NCI-H2107 (cell line): ENCODE data around the gene B4GALNT4.
"Not testable (repeated sequence)": the region's sequence is repeated elsewhere in the genome, so short reads cannot be mapped to it uniquely, and the experiment has no call there.

Experiments
- DNase-seq: peaks from one replicate; lab custom pipeline; 2025; lab: John Stamatoyannopoulos, UW

B4GALNT4 gene

DNA sequence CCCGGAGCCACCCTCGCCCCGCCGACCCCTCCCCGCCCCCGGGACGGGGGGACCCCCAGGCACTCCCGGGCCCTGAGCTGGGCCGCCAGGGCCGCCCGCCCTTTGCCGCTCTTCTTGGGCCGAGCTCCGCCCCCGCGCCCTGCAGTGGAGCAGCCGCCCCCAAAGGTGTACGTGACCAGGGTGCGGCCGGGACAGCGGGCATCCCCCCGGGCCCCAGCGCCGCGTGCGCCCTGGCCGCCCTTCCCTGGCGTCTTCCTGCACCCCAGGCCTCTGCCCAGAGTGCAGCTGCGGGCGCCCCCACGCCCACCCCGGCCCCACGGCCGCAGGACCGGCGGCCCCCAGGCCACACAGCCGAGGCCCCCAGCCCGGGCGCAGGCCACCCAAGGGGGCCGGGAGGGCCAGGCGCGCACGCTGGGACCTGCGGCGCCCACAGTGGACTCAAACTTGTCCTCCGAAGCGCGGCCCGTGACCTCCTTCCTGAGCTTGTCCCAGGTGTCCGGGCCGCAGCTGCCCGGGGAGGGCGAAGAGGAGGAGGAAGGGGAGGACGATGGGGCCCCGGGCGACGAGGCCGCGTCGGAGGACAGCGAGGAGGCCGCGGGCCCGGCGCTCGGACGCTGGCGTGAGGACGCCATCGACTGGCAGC, 7.4 kb downstream of the B4GALNT4 start:
- DNase-seq, result no peak

- DNase-seq, result no peak
These were observed 8.0 kb downstream of the B4GALNT4 start for GRCh38 chr11:377174-377865.

DNA sequence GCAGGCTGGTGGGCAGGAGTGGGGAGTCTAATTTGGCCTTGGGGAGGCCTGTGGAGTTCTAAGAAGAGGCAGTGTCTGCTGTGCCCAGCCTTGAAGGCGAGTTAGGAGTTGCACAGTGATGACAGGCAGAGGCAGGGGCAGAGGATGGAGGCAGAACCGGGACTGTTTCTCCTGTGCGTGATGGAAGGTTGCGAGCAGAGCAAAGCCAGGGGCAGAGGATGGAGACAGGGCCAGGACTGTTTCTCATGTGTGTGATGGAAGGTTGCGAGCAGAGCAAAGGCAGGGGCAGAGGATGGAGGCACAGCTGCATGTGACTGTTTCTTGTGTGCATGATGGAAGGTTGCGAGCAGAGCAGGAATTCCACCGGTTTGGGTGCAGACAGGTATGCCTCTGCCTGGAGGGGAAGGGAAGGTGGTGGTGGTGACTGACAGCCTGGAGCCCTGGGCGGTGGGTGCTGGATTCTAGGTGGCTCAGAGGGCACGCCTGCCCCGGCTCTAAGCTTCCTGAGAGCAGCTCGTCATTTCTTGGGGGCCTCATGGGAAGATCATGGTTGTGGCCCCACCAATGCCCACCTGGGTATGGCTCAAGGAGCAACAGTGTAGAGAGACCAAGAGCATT, 8.7 kb downstream of the B4GALNT4 start:
- no peak for DNase-seq

GRCh38 chr11:379205-380094, 10.2 kb downstream of the B4GALNT4 start:
- no peak for DNase-seq

- DNase-seq, result no peak
These were observed 10.8 kb downstream of the B4GALNT4 start for GRCh38 chr11:380095-380480.

DNA sequence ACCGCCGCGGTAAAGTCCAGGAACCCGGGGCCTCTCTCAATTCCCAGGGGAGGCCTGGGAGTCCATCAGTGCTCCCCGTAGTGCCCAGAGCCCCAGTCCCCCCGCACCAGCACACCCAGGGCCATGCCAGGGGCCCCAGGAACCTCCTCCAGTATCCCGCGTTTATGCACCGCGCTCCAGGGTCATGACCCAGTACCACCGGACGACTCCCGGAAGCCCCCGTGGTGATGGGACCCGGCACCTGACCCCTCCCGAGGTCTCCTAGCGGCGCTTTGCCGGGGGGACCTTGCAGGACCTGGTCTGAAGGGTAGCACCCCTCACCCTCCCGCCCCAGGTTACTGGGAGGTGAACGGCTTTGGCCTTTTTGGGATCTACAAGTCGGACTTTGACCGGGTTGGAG, 11.2 kb downstream of the B4GALNT4 start:
- no peak for DNase-seq

GRCh38 chr11:380996-381395, 11.7 kb downstream of the B4GALNT4 start:
- no peak for DNase-seq

DNA sequence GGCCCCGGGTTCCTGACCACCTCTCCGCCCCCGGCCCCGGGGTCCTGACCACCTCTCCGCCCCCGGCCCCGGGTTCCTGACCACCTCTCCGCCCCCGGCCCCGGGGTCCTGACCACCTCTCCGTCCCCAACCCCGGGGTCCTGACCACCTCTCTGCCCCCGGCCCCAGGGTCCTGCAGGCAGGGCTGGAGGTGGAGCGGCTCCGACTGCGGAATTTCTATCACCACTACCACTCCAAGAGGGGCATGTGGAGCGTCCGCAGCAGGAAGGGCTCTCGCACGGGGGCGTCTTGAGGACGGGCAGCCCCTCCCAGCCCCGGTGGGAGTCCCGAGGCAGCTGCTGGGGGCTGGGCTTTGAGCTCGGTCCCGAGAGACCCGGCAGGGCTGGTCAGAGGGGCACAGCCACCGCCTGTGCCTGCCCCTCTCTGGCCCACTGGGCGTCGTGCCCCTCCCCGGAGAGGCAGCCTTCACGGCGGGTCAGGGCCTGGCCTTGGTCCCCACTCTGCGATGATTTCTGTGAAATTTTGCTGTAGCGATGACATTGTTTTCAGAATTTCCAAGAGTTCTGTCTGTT, 12.3 kb downstream of the B4GALNT4 start:
- DNase-seq, result no peak

DNA sequence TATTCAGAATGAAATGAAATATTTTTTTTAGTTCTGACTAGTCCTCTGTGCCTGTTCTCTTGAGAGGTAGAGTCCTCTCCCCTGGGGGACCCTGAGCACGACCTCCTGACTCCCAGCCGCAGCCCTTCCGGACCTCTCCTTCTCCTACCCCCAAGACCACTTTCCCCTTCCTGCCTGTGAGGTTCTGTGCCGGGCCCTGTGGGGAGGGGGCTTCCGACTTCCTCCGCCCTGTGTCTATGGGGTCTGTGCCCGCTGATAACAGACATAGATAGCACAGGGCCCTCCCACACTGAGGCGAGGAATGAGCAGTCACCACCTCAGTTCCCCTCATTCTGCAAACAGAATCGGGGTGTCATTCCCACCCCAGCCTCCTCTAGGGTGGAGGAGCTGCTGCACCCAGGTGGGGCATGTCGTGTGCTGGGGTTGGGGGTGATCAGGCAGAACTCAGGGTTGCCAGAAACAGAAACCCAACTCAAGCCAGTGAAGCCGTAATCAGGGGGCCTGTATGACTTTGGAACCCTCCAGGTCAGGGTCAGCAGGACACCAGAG, 12.9 kb downstream of the B4GALNT4 start:
- no peak for DNase-seq

- no peak for DNase-seq
These were observed 14.1 kb downstream of the B4GALNT4 start for GRCh38 chr11:383431-383830.

DNA sequence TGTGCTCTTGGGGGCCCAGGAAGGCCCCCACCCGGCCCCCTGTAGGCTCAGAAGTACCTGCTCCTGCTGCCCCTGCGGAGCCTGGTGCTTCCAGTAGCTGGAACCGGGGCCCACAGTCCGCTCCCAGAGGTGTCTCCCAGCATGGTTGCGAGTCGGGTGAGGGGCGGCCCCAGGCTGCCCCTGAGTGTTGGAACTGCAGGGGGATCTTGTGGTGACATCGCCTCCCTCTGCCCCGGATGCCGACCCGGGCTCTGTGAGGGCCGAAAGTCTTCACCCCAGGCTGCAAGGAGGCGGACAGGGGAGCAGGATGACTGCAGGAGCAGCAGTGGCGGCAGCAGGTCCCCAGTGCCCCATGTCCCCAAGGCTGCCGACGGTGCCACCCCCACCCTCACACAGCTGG, 15.2 kb downstream of the B4GALNT4 start:
- DNase-seq, result no peak

- no peak for DNase-seq
These were observed 16.5 kb downstream of the B4GALNT4 start for GRCh38 chr11:385594-386351.

GRCh38 chr11:386483-386882, 17.2 kb downstream of the B4GALNT4 start:
- no peak for DNase-seq

- DNase-seq, result no peak
These were observed 18.0 kb downstream of the B4GALNT4 start for GRCh38 chr11:387193-387793.

DNA sequence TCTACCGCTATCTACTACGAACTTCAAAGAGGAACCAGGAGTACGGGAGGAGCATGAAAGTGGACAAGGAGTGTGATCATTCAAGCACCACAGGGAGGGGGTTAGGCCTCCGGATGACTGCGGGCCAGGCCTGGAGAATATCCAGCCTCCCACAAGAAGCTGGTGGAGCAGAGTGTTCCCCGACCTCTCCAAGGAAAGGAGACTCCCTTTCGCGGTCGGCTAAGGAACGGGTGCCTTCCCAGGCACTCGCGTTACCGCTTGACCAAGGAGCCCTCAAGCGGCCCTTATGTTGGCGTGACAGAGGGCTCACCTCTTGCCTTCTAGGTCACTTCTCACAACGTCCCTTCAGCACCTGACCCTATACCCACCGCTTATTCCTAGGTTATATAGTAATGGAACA, 20.1 kb downstream of the B4GALNT4 start:
- DNase-seq, result not testable (repeated sequence)

DNA sequence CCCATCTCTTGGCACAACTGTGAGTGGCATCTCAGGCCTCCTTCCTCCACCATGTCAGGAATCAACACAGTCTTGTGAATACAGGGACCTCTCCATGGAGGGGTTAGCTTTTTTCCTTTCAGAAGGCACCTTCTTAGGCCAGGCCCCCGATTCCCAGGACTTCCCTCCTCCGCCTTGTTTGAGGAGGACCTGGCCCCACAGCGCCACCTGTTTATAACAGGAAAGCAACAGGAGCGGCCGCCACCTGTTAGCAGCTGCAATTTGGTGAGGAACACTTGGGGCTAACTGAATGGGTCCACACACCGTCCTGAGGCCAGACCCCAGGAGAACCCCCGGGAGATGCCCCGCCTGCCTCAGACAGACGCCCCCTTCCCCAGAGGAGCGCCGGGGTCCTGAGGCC, 20.9 kb downstream of the B4GALNT4 start:
- no peak for DNase-seq

DNA sequence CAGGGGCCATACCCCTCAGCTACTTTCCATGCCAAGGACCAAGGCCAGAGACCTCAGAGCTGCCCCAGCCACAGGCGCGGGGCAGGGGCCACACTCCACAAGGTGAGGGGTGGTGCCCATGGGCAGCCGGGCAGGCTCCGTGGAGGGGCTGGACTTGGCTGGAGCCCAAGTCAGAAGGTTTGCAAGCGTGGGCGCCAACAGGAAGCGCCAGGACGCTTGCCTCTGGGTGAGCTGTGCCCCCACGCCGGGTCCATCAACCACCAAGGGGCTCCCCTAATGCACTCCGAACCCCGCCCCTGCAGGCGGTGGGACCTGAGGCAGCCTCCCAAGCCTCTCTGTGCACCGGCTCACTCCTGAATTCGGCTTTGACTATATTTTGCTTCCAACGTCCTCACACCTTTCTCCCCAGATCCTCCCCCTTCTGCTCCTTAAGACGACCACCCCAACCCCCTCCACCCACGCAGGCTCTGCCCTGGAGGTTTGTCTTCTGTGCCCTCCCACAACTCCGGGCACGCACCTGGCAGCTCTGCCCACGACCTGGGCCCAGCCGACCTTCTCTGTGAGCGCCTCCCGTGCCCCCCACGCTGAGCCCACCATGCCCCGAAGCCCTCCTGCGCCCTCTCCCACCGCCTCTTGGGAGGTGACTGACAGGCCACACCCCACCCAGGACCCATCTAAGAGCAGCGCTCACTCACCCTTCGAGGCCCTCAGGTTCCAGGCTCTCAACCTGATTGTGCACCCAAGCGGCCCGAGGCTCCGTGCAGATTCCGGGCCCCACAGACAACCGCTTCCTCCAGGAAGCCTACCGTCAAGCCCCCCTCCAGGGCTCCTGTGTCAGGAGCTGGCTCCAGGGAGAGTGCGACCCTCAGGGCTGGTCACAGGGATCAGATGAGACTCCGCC, 22.1 kb downstream of the B4GALNT4 start:
- no peak for DNase-seq

DNA sequence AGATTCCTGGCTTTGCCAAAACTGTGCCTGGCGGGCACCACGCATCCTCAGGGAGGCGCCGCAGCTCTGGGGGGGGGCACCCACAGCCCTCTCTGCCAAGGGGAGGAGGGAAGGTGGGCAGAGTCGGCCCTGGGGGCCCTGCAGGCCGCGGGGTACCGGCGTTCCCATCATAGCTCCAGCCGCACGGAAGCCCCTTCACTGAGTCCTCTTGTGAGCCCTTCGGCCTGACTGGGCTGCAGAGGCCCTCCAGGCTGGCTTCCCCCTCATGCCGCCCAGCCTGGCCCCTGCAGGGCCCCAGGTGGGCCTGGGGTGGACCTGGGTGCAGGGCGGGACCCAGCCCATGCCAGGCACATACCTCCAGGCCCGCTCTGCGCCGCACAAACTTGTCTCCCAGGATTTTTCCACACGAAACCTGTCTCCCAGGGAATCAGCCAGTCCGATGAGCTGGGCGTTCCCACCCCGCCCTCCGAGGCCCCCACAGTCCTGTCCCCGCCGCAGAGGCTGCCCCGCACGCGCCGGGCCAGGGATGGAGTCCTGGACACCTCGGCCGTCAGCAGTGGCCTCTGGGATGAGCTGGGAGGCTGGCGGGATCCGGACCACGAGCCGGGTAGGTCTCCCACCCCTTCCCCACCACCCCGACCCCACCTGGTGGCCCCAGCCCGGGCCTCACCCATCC, 22.9 kb downstream of the B4GALNT4 start:
- DNase-seq, result no peak
